ENCODE data around the gene ULBP2.
"Not testable (repeated sequence)": the region's sequence is repeated elsewhere in the genome, so short reads cannot be mapped to it uniquely, and the experiment has no call there.

ULBP2 gene

GRCh38 chr6:149959806-149960205, 18.0 kb downstream of the ULBP2 start:
- H3K27me3 ChIP-seq (ENCODE audit: control insufficient read depth, insufficient read depth, low read length) = peaks cover 94% of the 10 kb centered on the region
- not testable (repeated sequence) for H3K9ac ChIP-seq (ENCODE audit: low read depth, low read length)

DNA sequence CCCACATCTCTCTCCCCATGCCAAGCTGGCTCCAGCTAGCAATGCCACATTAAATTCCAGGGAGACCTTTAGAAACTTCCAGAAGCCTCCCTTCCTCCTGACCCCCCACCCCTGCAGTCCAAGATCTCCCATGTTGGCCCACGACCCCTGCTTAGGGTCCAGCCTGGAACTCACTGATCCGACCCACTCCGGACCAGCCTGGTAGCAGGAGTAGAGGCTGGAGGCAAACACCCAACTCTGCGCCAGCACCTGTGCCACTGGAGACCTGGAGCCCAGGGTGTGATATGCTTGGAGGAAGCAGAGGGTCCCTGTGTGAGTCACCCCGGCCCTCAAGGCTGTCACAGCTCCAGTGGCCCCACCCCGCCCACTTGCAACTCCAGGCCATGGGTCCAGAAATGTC, 18.7 kb downstream of the ULBP2 start:
- Histone ChIP-seq H3K9ac (ENCODE audit: low read depth, low read length) (no peak overlapping the region), H3K4me3 (ENCODE audit: low read depth, low read length) (no peak overlapping the region), H3K9me3 (ENCODE audit: control insufficient read depth, insufficient read depth, low read length) (no peaks in the 10 kb centered on the region), H3K4me1 (ENCODE audit: control insufficient read depth, insufficient read depth, low read length) (no peaks in the 10 kb centered on the region), H3K27me3 (ENCODE audit: control insufficient read depth, insufficient read depth, low read length) (peaks cover 94% of the 10 kb centered on the region), H3K36me3 (ENCODE audit: control insufficient read depth, insufficient read depth, low read length) (no peaks in the 10 kb centered on the region)

More at GRCh38 chr6:149959806-149960205, 18.0 kb downstream of the ULBP2 start:
- not testable (repeated sequence) for H3K4me1 ChIP-seq (ENCODE audit: control insufficient read depth, insufficient read depth, low read length); H3K9me3 ChIP-seq (ENCODE audit: control insufficient read depth, insufficient read depth, low read length); H3K36me3 ChIP-seq (ENCODE audit: control insufficient read depth, insufficient read depth, low read length); H3K4me3 ChIP-seq (ENCODE audit: low read depth, low read length)

GRCh38 chr6:149961728-149962425, 20.1 kb downstream of the ULBP2 start:
- Histone ChIP-seq H3K4me1 (ENCODE audit: control insufficient read depth, insufficient read depth, low read length) (no peaks in the 10 kb centered on the region), H3K4me3 (ENCODE audit: low read depth, low read length) (no peak overlapping the region)

GRCh38 chr6:149962461-149963211, 20.8 kb downstream of the ULBP2 start:
- Histone ChIP-seq H3K9me3 (ENCODE audit: control insufficient read depth, insufficient read depth, low read length) (no peaks in the 10 kb centered on the region), H3K9ac (ENCODE audit: low read depth, low read length) (no peak overlapping the region), H3K36me3 (ENCODE audit: control insufficient read depth, insufficient read depth, low read length) (no peaks in the 10 kb centered on the region), H3K4me3 (ENCODE audit: low read depth, low read length) (peak overlapping the region; percentile 75), H3K4me1 (ENCODE audit: control insufficient read depth, insufficient read depth, low read length) (no peaks in the 10 kb centered on the region), H3K27me3 (ENCODE audit: control insufficient read depth, insufficient read depth, low read length) (peaks cover 94% of the 10 kb centered on the region)

More at GRCh38 chr6:149961728-149962425, 20.1 kb downstream of the ULBP2 start:
- H3K9me3 ChIP-seq (ENCODE audit: control insufficient read depth, insufficient read depth, low read length) = no peaks in the 10 kb centered on the region
- no peaks in the 10 kb centered on the region for H3K36me3 ChIP-seq (ENCODE audit: control insufficient read depth, insufficient read depth, low read length)
- no peak overlapping the region for H3K9ac ChIP-seq (ENCODE audit: low read depth, low read length)
- peaks cover 94% of the 10 kb centered on the region for H3K27me3 ChIP-seq (ENCODE audit: control insufficient read depth, insufficient read depth, low read length)

DNA sequence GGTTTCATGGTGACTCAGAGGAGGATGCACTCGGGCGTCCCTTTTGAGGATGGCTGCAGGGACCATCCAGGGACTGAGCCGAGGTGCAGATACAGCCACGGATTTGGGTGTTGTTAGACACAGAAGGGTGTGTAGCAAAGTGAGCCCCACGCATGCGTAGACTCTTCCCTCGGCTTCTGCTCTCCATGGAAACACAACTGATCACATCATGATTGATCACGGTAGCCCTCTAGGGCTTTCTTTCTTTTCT, 21.3 kb downstream of the ULBP2 start:
- H3K4me3 ChIP-seq (ENCODE audit: low read depth, low read length) = peak overlapping the region; percentile 75
- H3K36me3 ChIP-seq (ENCODE audit: control insufficient read depth, insufficient read depth, low read length) = no peaks in the 10 kb centered on the region
- no peak overlapping the region for H3K9ac ChIP-seq (ENCODE audit: low read depth, low read length)
- no peaks in the 10 kb centered on the region for H3K4me1 ChIP-seq (ENCODE audit: control insufficient read depth, insufficient read depth, low read length)
- peaks cover 94% of the 10 kb centered on the region for H3K27me3 ChIP-seq (ENCODE audit: control insufficient read depth, insufficient read depth, low read length)
- H3K9me3 ChIP-seq (ENCODE audit: control insufficient read depth, insufficient read depth, low read length) = no peaks in the 10 kb centered on the region

DNA sequence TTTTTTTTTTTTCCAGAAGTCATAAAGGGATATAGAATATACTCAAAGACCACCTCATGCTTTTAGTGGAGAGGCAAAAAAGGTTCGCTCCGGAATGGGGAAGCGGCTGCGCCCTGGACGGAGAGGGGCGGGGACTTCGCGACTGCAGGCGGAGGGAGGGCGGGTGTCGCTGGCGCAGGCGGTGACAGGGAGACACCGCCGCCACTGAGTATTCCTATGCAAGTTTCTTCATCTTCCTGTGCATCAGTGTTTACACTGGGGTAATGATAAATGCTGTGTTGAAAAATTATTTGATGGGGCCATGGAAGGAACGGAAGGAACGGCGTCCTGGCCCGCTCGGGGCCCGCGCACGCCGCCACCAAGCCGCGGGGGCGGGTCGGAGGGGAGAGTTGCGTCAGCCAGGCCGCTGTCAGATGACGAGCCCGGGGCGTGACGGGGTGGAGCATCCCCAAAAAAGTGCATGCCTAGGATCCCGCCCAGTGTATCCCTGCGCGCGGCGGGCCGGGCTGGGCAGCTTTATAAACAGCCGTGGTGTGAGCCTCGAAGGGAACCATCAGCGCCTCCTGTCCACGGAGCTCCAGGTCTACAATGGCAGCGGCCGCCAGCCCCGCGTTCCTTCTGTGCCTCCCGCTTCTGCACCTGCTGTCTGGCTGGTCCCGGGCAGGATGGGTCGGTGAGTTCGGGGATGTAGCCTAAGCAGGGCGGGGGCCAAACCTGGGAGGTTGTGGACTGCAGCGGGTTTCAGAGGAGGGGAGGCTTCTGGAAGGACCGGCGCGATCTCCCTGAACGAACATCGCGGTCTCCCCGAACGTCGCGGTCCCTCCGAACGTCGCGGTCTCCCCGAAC, 21.9 kb downstream of the ULBP2 start, which contains the start of gene ULBP1:
ULBP1 (plus strand) TSS at position 482 of the 846 bp plus-strand sequence; CDS start at position 589, 107 bp downstream.
- peak within 1 kb of the TSS; percentile 54 for H3K9ac ChIP-seq (ENCODE audit: low read depth, low read length)
- no peaks in the 10 kb centered on the region for H3K9me3 ChIP-seq (ENCODE audit: control insufficient read depth, insufficient read depth, low read length)
- H3K4me3 ChIP-seq (ENCODE audit: low read depth, low read length) = peak within 1 kb of the TSS; percentile 75
- H3K36me3 ChIP-seq (ENCODE audit: control insufficient read depth, insufficient read depth, low read length) = no peaks in the 10 kb centered on the region
- H3K27me3 ChIP-seq (ENCODE audit: control insufficient read depth, insufficient read depth, low read length) = peaks cover 97% of the 10 kb centered on the region
- H3K4me1 ChIP-seq (ENCODE audit: control insufficient read depth, insufficient read depth, low read length) = no peaks in the 10 kb centered on the region

DNA sequence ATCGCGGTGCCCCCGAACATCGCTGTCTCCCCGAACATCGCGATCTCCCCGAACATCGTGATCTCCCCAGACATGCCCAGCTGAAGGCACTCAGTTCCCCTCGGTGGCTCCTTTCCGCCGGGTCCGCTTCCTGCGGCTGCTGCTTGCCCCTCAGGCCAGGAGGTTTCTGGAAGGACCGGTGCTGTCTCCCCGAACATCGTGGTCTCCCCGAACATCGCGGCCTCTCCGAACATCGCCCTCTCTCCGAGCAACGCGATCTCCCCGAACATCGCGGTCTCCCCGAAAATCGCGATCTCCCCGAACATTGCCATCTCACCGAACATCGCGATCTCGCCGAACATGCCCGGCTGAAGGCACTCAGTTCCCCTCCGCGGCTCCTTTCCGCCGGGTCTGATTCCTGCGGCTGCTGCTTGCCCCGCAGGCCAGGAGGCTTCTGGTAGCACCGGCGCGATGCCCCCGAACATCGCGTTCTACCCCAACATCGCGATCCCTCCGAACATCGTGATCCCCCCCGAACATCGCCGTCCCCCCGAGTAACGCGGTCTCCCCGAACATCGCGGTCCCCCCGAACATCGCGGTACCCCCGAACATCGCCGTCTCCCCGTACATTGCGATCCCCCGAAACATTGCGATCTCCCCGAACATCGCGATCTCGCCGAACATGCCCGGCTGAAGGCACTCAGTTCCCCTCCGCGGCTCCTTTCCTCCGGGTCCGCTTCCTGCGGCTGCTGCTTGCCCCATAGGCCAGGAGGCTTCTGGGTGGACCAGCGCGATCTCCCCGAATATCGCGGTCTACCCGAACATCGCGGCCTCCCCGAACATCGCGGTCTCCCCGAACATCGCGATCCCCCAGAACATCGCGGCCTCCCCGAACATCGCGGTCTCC, 22.7 kb downstream of the ULBP2 start:
- Histone ChIP-seq H3K9me3 (ENCODE audit: control insufficient read depth, insufficient read depth, low read length) (no peaks in the 10 kb centered on the region), H3K36me3 (ENCODE audit: control insufficient read depth, insufficient read depth, low read length) (no peaks in the 10 kb centered on the region), H3K9ac (ENCODE audit: low read depth, low read length) (peak overlapping the region; percentile 54), H3K4me1 (ENCODE audit: control insufficient read depth, insufficient read depth, low read length) (no peaks in the 10 kb centered on the region), H3K27me3 (ENCODE audit: control insufficient read depth, insufficient read depth, low read length) (peaks cover 98% of the 10 kb centered on the region), H3K4me3 (ENCODE audit: low read depth, low read length) (peak overlapping the region; percentile 75)

- Histone ChIP-seq H3K4me3 (ENCODE audit: low read depth, low read length) (peak overlapping the region; percentile 75), H3K27me3 (ENCODE audit: control insufficient read depth, insufficient read depth, low read length) (peaks cover 99% of the 10 kb centered on the region), H3K36me3 (ENCODE audit: control insufficient read depth, insufficient read depth, low read length) (no peaks in the 10 kb centered on the region), H3K9me3 (ENCODE audit: control insufficient read depth, insufficient read depth, low read length) (no peaks in the 10 kb centered on the region), H3K4me1 (ENCODE audit: control insufficient read depth, insufficient read depth, low read length) (no peaks in the 10 kb centered on the region), H3K9ac (ENCODE audit: low read depth, low read length) (no peak overlapping the region)
Observed at GRCh38 chr6:149965194-149966020, 23.6 kb downstream of the ULBP2 start.

DNA sequence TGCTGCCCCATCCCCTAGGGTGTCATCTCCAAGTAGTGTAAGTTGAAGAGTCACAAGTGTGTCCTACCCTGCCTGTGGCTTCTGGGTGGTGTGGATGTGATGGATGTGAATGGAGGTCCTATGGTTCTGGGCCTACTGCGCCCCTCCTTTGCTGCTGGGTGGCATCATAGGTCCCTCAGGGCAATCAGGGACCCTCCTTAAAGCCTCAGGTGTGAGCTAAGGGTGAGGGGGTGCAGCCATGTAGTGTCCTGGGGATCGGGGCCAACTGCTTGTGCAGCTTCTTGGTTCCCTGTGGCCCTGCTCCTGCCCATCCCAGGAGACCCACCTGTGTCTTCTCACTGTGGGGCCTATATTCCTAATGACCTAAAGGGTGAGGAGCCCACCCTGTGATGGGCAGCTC, 24.5 kb downstream of the ULBP2 start:
- H3K36me3 ChIP-seq (ENCODE audit: control insufficient read depth, insufficient read depth, low read length); H3K4me3 ChIP-seq (ENCODE audit: low read depth, low read length); H3K9me3 ChIP-seq (ENCODE audit: control insufficient read depth, insufficient read depth, low read length); H3K4me1 ChIP-seq (ENCODE audit: control insufficient read depth, insufficient read depth, low read length); H3K9ac ChIP-seq (ENCODE audit: low read depth, low read length): not testable (repeated sequence)
- peaks cover 98% of the 10 kb centered on the region for H3K27me3 ChIP-seq (ENCODE audit: control insufficient read depth, insufficient read depth, low read length)

DNA sequence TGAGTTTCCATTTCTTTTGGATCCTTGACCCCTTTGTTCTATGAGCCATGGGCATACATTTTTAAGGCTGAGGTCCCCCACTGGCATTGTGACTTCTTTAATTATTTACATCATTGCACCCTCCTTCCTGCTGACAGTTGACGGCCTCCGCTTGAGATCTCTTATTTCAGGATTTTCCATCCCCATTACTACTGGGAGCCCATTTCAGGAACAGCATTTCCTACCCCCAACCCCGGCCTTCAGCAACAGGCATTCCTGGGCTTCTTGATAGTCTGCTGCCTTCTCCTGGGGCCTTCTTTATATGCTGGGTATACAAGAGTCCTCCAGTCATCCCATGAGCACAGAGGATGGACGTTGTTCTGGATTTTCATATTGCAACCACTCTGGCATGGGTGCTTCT, 25.8 kb downstream of the ULBP2 start:
- Histone ChIP-seq H3K36me3 (ENCODE audit: control insufficient read depth, insufficient read depth, low read length) (no peaks in the 10 kb centered on the region), H3K4me1 (ENCODE audit: control insufficient read depth, insufficient read depth, low read length) (no peaks in the 10 kb centered on the region), H3K9me3 (ENCODE audit: control insufficient read depth, insufficient read depth, low read length) (no peaks in the 10 kb centered on the region), H3K9ac (ENCODE audit: low read depth, low read length) (no peak overlapping the region), H3K4me3 (ENCODE audit: low read depth, low read length) (no peak overlapping the region), H3K27me3 (ENCODE audit: control insufficient read depth, insufficient read depth, low read length) (peaks cover 97% of the 10 kb centered on the region)
